GM19193 (cell line): ENCODE data around the gene SORCS2.

Experiments used
- POLR2A ChIP-seq: IDR thresholded peaks from 4 replicates; pipeline ENCODE4 v1.6.1; 2011; ENCODE audit not compliant: insufficient read depth, insufficient read length; ENCODE audit errors: extremely low read depth

The SORCS2 gene

DNA sequence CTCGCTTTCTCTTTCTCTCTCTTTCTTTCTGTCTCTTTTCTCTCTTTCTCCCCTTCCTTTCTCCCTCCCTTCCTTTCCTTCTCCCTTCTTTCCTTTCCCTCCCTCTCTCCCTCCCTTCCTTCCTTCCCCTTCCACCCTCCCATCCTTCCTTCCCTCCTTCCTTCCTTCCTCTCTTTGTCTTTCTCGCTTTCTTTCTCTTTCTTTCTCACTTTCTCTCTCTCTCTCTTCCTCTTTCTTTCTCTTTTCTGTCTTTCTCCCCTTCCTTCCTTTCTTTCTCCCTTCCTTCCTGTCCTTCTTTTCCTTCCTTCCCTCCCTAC, 2.1 kb upstream of the SORCS2 start:
- TF ChIP-seq POLR2A = no peak

DNA sequence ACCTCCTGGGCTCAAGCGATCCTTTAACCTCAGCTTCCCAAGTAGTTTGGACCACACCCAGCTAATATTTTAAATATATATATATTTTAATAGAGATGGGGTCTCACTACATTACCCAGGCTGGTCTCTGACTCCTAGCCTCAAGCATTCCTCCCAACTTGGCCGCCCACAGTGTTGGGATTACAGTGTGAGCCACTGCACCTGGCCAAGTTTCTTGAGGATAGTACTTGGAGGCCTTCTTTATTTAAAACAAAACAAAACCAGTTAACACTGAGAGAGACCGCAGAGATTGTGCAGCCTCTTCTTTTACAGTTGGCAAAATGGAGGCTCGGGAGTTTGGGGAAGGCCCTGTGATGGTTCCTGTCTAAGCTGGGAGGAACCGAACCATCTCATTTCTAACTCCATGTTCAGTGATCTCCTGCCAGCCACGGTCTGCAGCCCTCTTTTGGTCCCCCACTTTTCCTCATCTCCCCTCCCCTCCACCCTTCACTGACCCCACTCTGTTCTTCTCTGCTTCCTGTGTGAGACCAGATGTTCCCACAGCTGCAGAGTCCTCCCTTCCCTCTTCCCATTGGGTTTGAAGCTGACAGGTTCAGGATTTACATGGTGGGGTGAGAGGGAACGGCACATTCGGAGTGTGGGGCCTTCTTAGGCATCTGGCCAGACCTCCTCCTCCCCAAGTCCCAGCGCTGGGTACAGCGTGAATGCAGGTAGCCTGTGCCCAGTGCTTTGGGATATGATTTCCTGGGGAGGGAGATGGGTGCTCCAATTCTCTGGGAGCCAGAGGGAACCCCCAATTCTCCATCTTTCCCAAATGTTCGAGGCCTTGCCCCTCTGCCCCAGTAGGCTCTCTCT, 1.4 kb upstream of the SORCS2 start:
- TF ChIP-seq POLR2A = no peak

DNA sequence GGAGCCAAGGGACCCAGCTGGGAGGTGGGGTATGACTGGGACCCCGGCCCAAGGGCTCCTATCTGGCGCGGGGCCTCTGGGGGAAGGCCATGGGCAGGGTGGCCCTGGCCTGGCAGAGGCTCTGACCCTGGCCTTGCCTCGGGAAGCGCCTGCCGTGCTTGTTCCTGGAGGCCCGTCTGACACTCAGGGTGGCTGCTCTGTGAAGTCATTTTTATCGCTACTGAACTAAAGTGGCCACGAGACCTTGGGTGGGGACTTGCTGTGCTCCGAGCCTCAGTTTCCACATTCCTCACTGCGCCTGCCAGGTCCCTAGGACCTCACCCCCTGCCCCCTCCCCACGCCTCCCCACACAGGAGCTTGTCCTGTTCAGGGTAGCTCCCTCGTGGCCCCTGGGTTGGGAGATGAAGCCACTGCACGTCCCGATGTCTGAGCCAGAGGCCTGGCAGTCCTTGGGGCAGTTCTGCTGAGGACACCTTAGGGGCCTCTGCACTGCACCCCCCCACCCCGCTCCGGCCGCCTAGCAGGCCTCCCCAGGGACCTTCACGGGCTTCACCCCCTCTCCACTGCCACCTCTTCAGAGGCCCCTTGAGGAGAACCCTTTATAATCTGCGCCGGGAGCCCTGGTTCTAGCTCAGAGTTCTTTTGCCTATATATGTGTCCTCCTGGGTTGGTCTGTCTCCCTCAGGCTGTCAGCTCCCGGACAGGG, 639 bp upstream of the SORCS2 start:
- TF ChIP-seq POLR2A = no peak

DNA sequence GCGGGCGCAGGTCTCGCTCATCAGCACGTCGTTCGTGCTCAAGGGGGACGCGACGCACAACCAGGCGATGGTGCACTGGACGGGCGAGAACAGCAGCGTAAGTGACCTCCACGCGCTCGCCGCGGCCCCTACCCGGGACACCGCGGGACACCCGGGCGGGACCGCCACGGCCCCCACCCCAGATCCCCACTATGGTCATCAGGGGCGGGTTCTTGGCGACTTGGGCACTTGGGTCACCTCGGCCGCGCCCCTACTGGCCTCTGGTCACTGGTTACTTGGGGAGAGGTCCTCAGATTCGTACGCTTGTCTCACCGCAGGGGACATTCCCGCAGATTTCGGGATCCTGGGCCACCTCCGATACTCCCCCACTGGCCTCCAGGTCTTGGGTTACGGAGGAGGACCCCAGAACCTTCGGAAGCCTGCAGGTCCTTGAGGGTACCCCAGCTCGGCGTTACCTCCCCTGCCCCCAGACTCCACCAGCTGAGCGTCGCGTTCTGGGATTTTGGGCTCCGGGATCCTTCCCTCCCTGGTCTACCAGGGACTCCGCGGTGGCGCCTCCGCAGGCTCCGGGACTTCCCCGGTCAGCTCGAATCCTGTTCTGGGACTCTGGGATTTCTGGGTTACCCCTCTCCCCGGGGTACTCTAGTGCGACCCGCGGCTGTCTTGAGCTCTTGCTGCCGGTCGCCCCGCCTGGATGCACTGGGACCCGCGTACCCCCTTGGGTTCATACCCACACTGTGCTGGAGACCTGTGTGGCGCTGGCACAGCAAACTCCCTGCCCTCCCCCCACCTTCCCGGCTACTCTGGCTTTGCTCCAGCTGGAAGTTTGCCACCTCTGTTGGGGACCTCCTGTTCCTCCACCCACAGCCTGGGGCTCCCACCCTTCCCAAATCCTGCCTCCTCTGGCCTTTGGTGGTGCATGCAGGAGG, 956 bp downstream of the SORCS2 start:
- TF ChIP-seq POLR2A = no peak

DNA sequence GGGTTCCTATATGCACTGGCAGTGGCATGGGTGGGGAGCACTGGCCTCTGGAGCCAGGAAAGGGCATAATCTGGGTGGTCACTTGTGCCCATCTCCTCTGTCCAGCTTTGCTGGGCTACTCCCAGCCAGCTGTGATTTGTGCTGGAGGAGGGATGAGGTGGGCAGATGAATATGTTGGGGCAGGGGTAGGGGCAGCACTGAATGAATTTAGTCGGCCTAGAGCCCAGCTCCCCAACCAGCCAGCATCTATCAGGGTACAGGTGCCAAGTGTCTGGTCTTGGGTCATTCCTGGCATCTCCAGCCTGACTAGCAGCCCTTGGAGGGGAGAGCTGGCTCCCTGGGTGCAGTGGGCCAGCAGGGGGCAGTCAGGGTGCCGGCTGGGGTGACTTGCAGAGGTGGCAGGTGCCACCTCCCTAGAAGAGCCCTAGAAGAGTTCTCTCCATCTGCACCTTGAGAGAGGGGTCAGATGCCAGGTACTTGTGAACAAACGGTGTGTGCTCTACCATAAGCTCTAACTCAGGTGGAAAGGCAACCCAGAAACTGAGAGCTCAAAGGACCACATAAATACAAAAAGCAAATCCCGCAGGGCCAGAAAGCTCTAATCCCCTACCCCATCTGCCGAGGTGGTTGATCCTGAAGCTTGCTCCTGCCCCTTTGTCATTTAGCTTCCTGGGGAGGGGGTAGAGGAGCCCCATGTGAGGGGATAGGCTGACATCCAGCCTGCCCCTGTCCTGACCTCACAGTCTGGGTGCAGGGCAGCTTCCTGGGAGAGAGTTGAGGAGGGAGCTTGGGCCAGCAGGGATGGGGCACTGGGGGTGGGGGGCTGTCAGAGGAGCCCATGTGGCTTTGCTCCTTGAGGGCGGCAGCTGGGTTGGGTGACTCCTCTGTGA, 2.2 kb downstream of the SORCS2 start:
- no peak for TF ChIP-seq POLR2A

DNA sequence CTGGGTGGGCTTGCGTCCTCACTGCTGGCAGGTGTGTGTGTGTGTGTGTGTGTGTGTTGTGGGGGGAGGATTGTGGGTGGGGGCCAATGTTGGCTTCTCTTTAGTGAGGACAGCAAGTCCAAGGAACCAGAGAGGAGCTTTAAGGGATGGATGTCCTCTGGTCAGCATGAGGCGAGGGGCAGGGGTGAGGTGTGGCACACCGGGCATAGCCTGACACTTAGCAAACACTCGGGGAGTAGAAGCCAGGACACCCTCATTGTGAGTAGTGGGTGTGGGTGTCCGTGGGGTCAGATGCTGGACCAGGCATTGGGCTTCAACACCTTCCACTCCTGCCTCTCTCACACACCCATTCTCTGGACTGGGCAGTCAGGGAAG, 2.8 kb downstream of the SORCS2 start:
- TF ChIP-seq POLR2A = no peak

DNA sequence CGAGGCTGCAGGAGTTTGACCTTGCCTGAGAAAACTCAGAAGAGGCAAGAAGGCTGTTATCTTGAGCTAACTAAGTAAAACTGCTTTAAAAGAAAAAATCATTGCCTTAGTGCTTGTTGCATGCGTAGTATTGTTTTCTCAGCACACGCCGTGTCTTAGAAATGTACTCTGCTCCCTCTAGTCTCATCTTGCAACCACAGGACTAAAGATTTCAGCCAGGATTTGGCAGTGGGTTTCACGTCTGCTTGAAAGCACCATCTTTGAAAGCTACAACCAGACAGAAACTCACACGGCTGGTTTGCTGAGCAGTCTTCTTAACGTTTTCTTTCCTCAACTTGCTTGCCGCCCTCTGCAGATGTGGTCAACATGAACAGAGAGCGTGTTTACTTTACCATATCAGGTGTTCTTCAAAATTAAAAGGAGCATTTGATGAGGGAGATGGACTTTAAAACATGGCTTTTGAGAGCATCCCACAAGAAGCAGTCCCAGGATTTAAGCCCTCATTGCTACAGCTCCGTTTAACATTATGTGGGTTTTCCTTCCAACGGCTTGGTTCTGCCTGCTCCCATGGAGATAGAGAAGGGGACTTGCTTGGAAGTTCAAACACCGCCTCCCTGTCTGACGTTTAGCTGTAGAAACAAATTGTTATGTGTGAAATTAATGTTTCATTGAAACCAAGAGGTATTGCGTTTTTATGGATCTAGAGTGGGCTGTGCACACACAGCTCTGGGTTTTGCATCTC, 3.4 kb downstream of the SORCS2 start:
- no peak for TF ChIP-seq POLR2A

DNA sequence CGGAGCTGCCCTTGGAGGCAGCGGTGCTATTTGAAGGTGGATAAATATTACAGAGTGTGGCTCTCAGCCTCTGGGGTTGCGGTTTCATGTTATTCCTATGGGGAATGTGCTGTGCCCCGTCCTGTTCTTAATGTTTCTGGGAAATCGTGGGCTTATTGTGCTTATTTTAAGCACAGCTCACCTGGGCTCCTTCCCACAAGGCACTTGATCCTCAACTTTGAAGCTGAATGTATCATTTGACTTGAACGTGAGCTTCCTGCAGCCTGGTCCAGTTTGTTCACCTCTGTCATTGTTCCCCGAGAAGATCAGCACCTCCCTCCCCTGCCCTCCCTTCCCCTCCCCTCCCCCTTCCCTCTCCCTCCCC, 3.9 kb downstream of the SORCS2 start:
- TF ChIP-seq POLR2A = no peak

DNA sequence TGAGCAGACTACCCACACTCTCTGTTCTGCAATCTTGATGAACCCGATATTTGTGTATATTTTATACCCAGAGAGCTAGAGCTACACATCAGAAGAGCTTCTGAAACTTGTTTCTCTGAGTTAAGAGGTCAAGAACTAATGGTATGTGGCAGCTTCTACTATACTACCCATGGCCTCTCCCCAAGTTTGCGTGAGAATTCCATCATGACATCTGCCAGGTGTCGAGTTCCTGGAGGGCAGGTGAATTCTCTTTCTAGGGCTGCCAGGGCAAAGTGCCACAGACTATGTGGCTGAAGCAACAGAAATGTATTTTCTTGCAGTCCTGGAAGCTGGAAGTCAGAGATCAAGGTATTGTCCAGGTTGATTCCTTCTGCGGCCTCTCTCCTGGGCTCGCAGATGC, 4.4 kb downstream of the SORCS2 start:
- no peak for TF ChIP-seq POLR2A

DNA sequence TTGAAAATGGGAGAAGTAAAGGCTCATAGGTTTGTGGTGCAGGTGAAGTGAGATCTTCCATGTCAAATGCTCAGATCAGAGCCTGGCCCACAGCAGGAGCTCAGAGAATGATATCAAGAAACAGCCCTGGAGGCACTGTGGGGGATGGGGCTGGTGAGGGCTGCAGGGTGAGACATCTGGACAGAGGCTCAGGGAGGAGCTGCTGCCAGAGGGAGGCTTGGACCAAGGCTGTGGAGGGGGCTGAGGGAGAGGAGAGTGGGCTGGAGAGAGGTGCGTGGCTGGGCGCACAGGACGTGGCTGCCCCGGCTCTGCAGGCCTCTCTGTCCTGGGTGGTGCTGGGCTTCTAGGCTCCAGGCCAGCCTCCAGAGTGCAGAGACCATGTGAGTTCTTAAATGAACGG, 5.6 kb downstream of the SORCS2 start:
- TF ChIP-seq POLR2A = no peak

DNA sequence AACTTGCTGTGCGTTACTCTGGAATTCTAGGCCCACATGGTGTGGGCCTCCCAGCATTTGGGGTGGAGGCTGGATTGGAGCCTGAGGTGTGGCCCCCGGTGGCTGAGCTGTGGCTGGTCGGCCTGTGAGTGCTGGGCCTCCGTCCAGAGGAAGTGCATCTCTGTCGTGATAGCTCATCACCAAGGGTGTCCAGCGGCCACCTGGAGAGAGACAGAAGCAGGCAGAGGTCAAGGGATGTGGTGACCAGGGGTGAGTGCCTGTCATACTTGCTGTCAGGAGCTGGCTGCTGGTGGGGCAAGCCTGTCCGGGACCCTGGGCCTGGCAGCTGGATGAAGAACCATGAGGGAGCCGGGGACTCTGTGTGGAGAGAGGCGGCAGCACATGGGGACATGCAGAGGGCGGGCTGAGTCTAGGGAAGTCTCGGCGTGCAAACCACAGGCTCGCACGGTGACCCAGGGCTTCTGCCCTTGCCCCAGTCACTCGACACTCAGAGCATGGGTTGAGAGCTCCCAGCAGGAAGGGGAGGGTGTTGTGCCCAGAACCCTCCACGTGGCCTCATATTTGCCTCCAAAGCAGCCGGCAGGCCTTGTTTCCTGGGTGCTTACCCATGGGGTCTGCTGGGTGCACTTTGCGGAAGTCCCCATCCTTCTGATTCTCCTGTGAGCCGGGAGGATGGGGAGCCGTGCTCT, 6.2 kb downstream of the SORCS2 start:
- TF ChIP-seq POLR2A = no peak

DNA sequence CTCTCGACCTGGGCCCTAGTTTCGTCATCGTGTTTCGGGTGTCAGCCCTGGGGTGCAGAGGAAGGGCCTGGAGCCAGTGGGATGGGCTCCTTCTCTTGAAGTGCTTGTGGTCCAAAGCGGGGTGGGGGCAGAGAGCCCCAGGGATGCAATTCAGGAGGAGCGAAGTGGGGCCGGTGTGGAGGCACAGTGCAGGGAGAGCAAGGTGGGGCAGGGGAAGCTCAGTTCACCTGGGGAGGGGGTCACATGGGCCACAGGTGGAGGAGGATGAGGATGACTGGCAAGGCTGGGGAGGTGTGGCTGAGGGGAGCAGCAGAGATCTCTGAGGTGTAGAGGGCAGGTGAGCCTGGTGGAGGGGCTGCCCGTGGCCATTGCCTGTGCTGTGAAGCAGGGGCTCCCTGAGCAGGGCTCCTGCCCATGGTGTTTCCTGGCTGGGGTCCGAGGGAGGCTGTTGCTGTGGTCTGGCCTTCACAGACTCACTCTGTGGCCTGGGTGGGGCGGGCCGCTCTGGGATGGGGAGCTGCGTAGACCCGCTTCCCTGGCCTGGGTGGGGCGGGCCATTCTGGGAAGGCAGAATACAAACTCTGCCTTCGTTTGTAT, 6.9 kb downstream of the SORCS2 start:
- no peak for TF ChIP-seq POLR2A
